Measurements from ENCODE around the gene MRPL36. TPM values are rescaled to one million over a fixed set of nuclear protein-coding genes. Genes with fewer than 3 reads are reported as not detected.
"Not testable (repeated sequence)": the region's sequence is repeated elsewhere in the genome, so short reads cannot be mapped to it uniquely, and the experiment has no call there.

MRPL36 gene
- total RNA-seq, 2 experiments from 2014 or later, result 60.7 to 63.4 TPM

- H3K4me3 Mint-ChIP-seq, result no peak overlapping the region
- H3K4me1 Mint-ChIP-seq (ENCODE audit: low read depth), result peaks cover 41% of the 10 kb centered on the region
- no peaks in the 10 kb centered on the region for H3K9me3 Mint-ChIP-seq
- intact Hi-C loops (cut with micrococcal nuclease), result no loop called here
- no peaks in the 10 kb centered on the region for H3K27me3 Mint-ChIP-seq (ENCODE audit: low read depth)
- peaks cover 43% of the 10 kb centered on the region for H3K36me3 Mint-ChIP-seq (ENCODE audit: low read depth)
- no peak overlapping the region for H3K27ac Mint-ChIP-seq
- no peak for DNase-seq
- CTCF ChIA-PET, result no interaction called here
Observed at GRCh38 chr5:1805736-1806135, 6.1 kb upstream of the MRPL36 start.

- Mint-ChIP-seq H3K4me3 (no peak overlapping the region), H3K4me1 (ENCODE audit: low read depth) (peaks cover 41% of the 10 kb centered on the region), H3K9me3 (no peaks in the 10 kb centered on the region), H3K27ac (no peak overlapping the region), H3K36me3 (ENCODE audit: low read depth) (peaks cover 43% of the 10 kb centered on the region), H3K27me3 (ENCODE audit: low read depth) (no peaks in the 10 kb centered on the region)
- CTCF ChIA-PET, result no interaction called here
- no peak for DNase-seq
- intact Hi-C loops (cut with micrococcal nuclease), result no loop called here
Observed at GRCh38 chr5:1805326-1805725, 5.7 kb upstream of the MRPL36 start.

- no peaks in the 10 kb centered on the region for H3K27me3 Mint-ChIP-seq (ENCODE audit: low read depth)
- peaks cover 42% of the 10 kb centered on the region for H3K36me3 Mint-ChIP-seq (ENCODE audit: low read depth)
- no peak overlapping the region for H3K4me3 Mint-ChIP-seq
- no peak for DNase-seq
- intact Hi-C loops (cut with micrococcal nuclease), result loop anchor here (5.0 kb wide), 1 partner anchor 417 kb away; no protein-coding TSS in a partner anchor
- no peak overlapping the region for H3K27ac Mint-ChIP-seq
- CTCF ChIA-PET, result no interaction called here
- peaks cover 37% of the 10 kb centered on the region for H3K4me1 Mint-ChIP-seq (ENCODE audit: low read depth)
- H3K9me3 Mint-ChIP-seq, result no peaks in the 10 kb centered on the region
Observed at GRCh38 chr5:1804001-1804690, 4.5 kb upstream of the MRPL36 start.

- CTCF ChIA-PET, result interaction anchor here (1.1 to 2.4 kb wide), 4 partner anchors 10 to 41 kb away, joined by 3 to 8 read pairs (median 4); no protein-coding TSS in a partner anchor
- Mint-ChIP-seq H3K27me3 (ENCODE audit: low read depth) (no peaks in the 10 kb centered on the region), H3K4me1 (ENCODE audit: low read depth) (peaks cover 46% of the 10 kb centered on the region), H3K4me3 (peak overlapping the region; percentile 37), H3K27ac (no peak overlapping the region), H3K9me3 (no peaks in the 10 kb centered on the region), H3K36me3 (ENCODE audit: low read depth) (peaks cover 48% of the 10 kb centered on the region)
- intact Hi-C loops (cut with micrococcal nuclease), result loop anchor here (5.0 kb wide), 1 partner anchor 416 kb away; no protein-coding TSS in a partner anchor
- no peak for DNase-seq
Observed at GRCh38 chr5:1803192-1803591, 3.6 kb upstream of the MRPL36 start.

- Mint-ChIP-seq H3K27ac (peak overlapping the region; percentile 40), H3K4me3 (peak overlapping the region; percentile 99), H3K4me1 (ENCODE audit: low read depth) (peaks cover 51% of the 10 kb centered on the region), H3K27me3 (ENCODE audit: low read depth) (no peaks in the 10 kb centered on the region), H3K36me3 (ENCODE audit: low read depth) (peaks cover 48% of the 10 kb centered on the region), H3K9me3 (no peaks in the 10 kb centered on the region)
- intact Hi-C loops (cut with micrococcal nuclease), result loop anchor here (1.0 to 5.0 kb wide), 3 partner anchors 10 to 415 kb away; no protein-coding TSS in a partner anchor
- no peak for DNase-seq
- CTCF ChIA-PET, result interaction anchor here (1.4 to 2.4 kb wide), 2 partner anchors 9 to 38 kb away, joined by 3 to 8 read pairs; no protein-coding TSS in a partner anchor
Observed at GRCh38 chr5:1801967-1802295, 2.3 kb upstream of the MRPL36 start.

- Mint-ChIP-seq H3K36me3 (ENCODE audit: low read depth) (peaks cover 44% of the 10 kb centered on the region), H3K27me3 (ENCODE audit: low read depth) (no peaks in the 10 kb centered on the region), H3K4me1 (ENCODE audit: low read depth) (peaks cover 48% of the 10 kb centered on the region), H3K9me3 (no peaks in the 10 kb centered on the region), H3K4me3 (peak within 1 kb of the TSS; percentile 99), H3K27ac (peak within 1 kb of the TSS; percentile 98)
- peak; percentile 81 for DNase-seq
- intact Hi-C loops (cut with micrococcal nuclease), result loop anchor here (1.0 to 5.0 kb wide), 3 partner anchors 9 to 414 kb away; no protein-coding TSS in a partner anchor
- CTCF ChIA-PET, result interaction anchor here (1.3 to 2.4 kb wide), 3 partner anchors 8 to 63 kb away, joined by 3 to 8 read pairs (median 4); no protein-coding TSS in a partner anchor
Observed at GRCh38 chr5:1801222-1801966, 1.8 kb upstream of the MRPL36 start, which contains the start of gene NDUFS6. TSS of gene NDUFS6 (plus strand) at chr5:1801407. CDS start at chr5:1801418, 11 bp downstream.

- CTCF ChIA-PET, result interaction anchor here (0.6 to 2.4 kb wide), 3 partner anchors 37 to 148 kb away, joined by 3 to 8 read pairs (median 4); no protein-coding TSS in a partner anchor
- Mint-ChIP-seq H3K27ac (peak overlapping the region; percentile 98), H3K27me3 (ENCODE audit: low read depth) (no peaks in the 10 kb centered on the region), H3K36me3 (ENCODE audit: low read depth) (peaks cover 43% of the 10 kb centered on the region), H3K4me1 (ENCODE audit: low read depth) (peaks cover 49% of the 10 kb centered on the region), H3K9me3 (no peaks in the 10 kb centered on the region), H3K4me3 (peak overlapping the region; percentile 99)
- intact Hi-C loops (cut with micrococcal nuclease), result loop anchor here (1.0 to 5.0 kb wide), 3 partner anchors 8 to 413 kb away; no protein-coding TSS in a partner anchor
- DNase-seq, result peak; percentile 49
Observed at GRCh38 chr5:1800472-1801221, 1.0 kb upstream of the MRPL36 start.

GRCh38 chr5:1799110-1799601, 481 bp downstream of the MRPL36 start:
- Mint-ChIP-seq H3K4me3 (peak overlapping the region; percentile 99), H3K27me3 (ENCODE audit: low read depth) (no peaks in the 10 kb centered on the region), H3K9me3 (no peaks in the 10 kb centered on the region), H3K36me3 (ENCODE audit: low read depth) (peaks cover 38% of the 10 kb centered on the region), H3K4me1 (ENCODE audit: low read depth) (peaks cover 58% of the 10 kb centered on the region), H3K27ac (peak overlapping the region; percentile 84)
- CTCF ChIA-PET, result interaction anchor here (1.2 kb wide), 1 partner anchor 130 kb away, joined by 3 read pairs; no protein-coding TSS in a partner anchor
- DNase-seq, result peak; percentile 74
- intact Hi-C loops (cut with micrococcal nuclease), result loop anchor here (2.0 to 10.0 kb wide), 3 partner anchors 60 to 484 kb away; no protein-coding TSS in a partner anchor

GRCh38 chr5:1798589-1798988, 1.0 kb downstream of the MRPL36 start:
- peaks cover 58% of the 10 kb centered on the region for H3K4me1 Mint-ChIP-seq (ENCODE audit: low read depth)
- peaks cover 32% of the 10 kb centered on the region for H3K36me3 Mint-ChIP-seq (ENCODE audit: low read depth)
- H3K4me3 Mint-ChIP-seq, result peak overlapping the region; percentile 99
- H3K27ac Mint-ChIP-seq, result peak overlapping the region; percentile 84
- CTCF ChIA-PET, result interaction anchor here (1.1 to 1.2 kb wide), 2 partner anchors 66 to 130 kb away, joined by 3 read pairs; no protein-coding TSS in a partner anchor
- H3K27me3 Mint-ChIP-seq (ENCODE audit: low read depth); DNase-seq; H3K9me3 Mint-ChIP-seq: not testable (repeated sequence)
- intact Hi-C loops (cut with micrococcal nuclease), result loop anchor here (2.0 to 10.0 kb wide), 3 partner anchors 60 to 484 kb away; no protein-coding TSS in a partner anchor

GRCh38 chr5:1797855-1798254, 1.8 kb downstream of the MRPL36 start:
- DNase-seq, result no peak
- Mint-ChIP-seq H3K27me3 (ENCODE audit: low read depth) (no peaks in the 10 kb centered on the region), H3K9me3 (no peaks in the 10 kb centered on the region), H3K36me3 (ENCODE audit: low read depth) (peaks cover 27% of the 10 kb centered on the region), H3K4me3 (peak overlapping the region; percentile 42), H3K27ac (no peak overlapping the region), H3K4me1 (ENCODE audit: low read depth) (peaks cover 58% of the 10 kb centered on the region)
- intact Hi-C loops (cut with micrococcal nuclease), result loop anchor here (2.0 to 10.0 kb wide), 3 partner anchors 59 to 483 kb away; no protein-coding TSS in a partner anchor
- CTCF ChIA-PET, result interaction anchor here (1.1 kb wide), 1 partner anchor 66 kb away, joined by 3 read pairs; no protein-coding TSS in a partner anchor

GRCh38 chr5:1797103-1797800, 2.4 kb downstream of the MRPL36 start:
- peaks cover 59% of the 10 kb centered on the region for H3K4me1 Mint-ChIP-seq (ENCODE audit: low read depth)
- no peak for DNase-seq
- H3K9me3 Mint-ChIP-seq, result no peaks in the 10 kb centered on the region
- no peaks in the 10 kb centered on the region for H3K27me3 Mint-ChIP-seq (ENCODE audit: low read depth)
- H3K36me3 Mint-ChIP-seq (ENCODE audit: low read depth), result peaks cover 26% of the 10 kb centered on the region
- H3K4me3 Mint-ChIP-seq, result peak overlapping the region; percentile 42
- CTCF ChIA-PET, result interaction anchor here (1.1 kb wide), 1 partner anchor 65 kb away, joined by 3 read pairs; no protein-coding TSS in a partner anchor
- H3K27ac Mint-ChIP-seq, result no peak overlapping the region
- intact Hi-C loops (cut with micrococcal nuclease), result loop anchor here (10.0 kb wide), 2 partner anchors 262 to 482 kb away; no protein-coding TSS in a partner anchor
